GM18873 (cell line): Measurements from ENCODE around the gene TUBA3C.
"Not testable (repeated sequence)": the region's sequence is repeated elsewhere in the genome, so short reads cannot be mapped to it uniquely, and the experiment has no call there.

Experiments
- ATAC-seq: cut with Tn5 transposase; IDR thresholded peaks from one replicate; pipeline ENCODE4 v1.9.1; 2021; ENCODE audit warnings: mild to moderate bottlenecking, moderate library complexity, moderate number of reproducible peaks; ENCODE audit not compliant: unreplicated experiment, low FRiP score

The TUBA3C gene

DNA sequence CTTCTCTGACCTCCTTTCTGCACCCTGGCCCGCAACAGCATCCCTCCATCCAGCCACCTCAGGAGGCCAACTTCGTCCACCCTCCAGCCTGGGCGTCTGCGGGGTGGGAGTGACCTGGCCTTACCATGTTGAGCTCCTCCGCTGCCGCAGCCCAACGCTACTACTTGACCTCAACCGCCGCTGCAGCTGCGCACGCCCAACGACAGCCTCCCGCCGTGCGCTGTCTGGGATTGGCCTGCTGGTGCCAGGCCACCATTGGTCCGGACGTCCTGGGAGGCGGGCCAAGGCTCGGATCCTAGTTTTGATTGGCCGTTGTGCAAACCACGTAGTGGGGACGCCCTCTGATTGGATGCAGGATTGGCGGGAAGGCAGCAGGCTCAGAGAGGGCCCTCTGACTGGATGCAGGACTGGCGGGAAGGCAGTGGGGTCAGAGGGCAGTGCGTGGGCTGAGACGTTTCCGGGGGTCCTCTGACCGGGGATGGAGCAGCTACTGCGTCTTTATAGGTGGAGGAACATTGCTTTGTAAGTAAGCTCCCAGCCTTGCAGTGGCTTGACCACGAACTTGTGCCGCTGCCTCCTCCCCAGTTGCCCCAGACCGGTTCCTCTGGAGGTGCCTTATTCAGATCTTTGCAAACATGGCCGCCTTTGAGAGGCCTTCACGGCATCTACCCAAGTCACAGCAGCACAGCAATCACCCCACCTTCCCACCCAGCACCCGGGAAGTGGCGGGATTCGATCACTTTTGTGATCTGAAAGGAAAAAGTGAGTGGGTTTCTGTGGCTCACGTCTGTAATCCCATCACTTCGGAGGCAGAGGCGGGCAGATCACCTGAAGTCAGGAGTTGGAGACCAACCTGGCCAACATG, at the start of gene TUBA3C:
Gene TUBA3C, minus strand, starts transcription at position 204 of the 865 bp plus-strand sequence. Its CDS starts 77 bp downstream, at position 127.
- ATAC-seq: no peak

DNA sequence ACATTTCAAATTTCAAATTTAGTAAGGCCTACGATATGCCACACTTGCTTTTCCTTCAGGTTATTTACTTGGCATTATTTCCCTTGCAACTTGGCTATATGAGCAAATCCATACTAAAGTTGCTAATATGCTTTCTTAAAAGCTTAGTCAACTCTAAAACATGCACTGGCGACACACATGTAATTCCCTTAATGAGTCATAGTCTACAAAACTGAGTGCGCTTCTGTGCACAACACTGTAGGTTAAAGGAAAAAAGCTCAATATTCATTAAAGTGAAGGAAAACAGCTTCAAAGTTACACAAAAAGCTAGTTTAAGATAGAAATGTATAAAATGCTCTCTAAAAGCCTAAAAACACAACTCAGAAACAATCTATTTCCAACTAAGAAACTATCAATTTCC, 25.8 kb upstream of the TUBA3C start:
- ATAC-seq: not testable (repeated sequence)

DNA sequence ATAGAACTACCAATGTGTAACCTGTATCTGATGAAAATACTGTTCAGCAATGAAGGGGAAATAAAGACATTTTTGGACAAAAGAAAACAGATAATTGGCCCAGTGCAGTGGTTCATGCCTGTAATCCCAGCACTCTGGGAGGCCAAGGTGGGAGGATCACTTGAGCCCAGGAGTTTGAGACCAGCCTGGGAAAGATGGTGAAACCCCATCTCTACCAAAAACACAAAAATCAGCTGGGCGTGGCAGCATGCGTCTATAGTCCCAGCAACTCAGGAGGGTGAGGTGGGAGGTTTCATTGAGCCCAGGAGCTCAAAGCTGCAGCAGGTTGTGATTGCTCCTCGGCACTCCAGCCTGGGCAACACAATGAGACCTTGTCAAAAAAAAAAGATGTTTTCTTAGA, 11.0 kb upstream of the TUBA3C start:
- ATAC-seq: not testable (repeated sequence)

DNA sequence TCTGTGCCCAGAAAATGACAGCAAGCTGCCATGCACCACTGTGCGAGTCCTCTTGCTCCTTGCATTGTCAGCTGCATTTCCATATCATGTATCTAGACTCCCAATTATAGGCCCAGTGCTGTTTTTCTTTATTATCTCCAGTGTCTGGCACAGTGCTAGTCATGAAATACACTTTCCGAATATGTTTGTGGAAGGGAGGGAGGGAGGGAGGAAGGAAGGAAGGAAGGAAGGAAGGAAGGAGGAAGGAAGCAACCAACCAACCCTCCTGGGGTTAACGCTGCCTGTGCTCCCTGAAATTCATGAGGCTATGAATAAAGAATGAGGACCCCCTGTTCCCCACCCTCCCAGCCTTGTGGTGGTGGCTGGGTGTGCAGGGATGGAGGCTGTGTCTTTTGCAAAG, 8.3 kb upstream of the TUBA3C start:
- not testable (repeated sequence) for ATAC-seq

DNA sequence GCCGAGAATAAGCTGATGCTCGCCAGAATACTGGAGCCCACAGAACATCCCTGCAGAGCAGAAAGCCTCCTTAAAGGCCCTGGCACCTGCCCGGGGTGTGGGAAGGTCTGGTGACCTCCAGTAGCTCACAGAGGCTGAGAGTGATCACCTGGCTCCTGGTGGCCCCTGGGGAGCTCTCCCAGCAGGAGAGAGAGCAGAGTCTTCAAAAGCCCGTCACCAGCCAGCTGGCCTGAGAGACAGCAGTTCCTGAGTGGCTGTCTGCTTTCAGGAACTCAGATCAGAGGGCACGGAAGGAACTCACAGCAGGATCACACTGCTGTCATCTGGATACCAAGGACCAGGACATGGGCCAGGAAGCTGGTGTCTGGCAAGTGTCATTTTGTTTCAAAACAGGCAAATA, 7.7 kb upstream of the TUBA3C start:
- not testable (repeated sequence) for ATAC-seq

DNA sequence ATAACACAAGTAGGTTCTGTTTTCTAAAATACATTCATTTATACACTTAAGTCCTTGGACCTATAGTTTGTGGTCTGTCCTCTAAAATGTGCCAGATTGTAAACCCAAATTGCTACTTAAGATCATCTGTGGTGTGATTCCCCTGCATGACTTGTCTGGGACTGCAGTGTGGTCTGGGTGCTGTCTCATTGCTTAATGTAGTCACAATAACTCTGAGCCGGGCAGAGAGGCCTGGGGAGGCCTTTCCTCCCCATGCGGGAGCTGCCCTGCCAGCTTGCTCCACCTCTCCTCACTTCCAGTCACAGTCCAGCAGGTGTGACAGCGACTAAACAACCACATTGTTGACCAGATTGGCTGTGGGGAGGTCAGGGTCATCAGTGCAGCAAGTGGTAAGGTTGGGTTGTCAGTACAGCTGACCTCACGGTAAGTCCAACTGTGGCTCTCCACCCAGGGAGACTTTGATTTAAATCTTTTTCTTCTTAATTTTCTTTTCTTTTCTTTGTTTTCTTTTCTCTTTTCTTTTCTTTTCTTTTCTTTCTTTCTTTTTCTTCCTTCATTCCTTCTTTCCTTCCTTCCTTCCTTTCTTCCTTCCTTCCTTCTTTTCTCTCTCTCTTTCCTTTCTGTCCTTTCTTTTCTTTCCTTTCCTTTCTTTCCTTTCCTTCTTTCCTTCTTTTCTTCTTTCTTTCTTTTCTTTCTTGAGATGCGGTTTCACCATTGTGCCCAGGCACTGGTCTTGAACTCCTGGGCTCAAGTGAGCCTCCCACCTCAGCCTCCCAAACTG, 4.4 kb upstream of the TUBA3C start:
- ATAC-seq: no peak

DNA sequence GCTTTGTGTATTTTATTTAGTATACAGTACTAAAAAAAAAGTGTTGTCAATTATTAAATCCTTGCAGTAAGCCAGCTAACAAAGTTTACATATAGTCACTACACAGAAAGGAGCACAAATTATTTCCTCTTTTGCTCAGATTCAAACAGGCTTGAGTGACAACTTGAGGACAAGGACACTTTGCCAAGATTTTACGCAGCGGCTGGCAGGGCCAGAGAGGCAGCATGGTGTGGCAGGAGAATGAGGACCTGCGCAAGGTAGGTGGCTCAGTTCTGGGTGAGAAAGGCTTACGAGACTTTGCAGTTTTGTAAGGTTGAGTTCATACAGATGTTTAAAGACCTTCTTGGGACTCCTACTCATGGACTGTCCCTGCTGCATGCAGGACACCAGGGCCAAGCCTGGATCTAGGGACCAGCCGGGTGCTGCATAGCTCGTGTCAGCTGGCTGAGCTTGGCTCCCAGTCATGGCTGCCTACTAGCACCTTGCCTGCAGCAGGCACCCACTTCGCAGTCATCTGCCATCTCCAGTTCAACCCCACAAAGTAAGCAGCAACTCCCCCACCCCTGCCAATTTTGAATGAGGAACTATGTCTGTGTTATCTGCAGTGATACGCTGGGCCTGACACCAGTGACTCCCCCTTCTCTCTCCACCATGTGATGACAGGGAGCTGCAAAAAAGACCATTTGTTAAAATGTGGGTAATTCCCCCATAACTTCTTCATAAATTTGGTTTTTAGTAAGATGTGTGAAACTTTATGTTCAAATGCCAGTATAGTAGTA, 3.7 kb upstream of the TUBA3C start:
- no peak for ATAC-seq

DNA sequence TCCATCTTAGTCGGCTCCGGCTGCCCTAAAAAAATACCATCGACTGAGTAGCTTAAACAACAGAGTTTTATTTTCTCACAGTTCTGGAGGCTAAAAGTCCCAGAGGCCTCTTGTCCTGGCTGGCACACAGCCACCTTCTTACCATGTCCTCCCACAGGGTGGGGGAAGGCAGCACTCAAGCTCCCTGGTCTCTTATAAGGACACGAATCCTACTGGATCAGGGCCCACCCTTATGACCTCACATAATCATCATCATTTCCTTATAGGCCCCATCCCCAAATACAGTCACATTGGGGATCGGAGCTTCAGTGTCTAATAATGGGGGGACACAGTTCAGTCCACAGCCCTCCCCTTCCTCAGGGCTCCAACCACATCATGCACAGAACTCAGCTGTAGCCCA, 2.6 kb upstream of the TUBA3C start:
- ATAC-seq: no peak

DNA sequence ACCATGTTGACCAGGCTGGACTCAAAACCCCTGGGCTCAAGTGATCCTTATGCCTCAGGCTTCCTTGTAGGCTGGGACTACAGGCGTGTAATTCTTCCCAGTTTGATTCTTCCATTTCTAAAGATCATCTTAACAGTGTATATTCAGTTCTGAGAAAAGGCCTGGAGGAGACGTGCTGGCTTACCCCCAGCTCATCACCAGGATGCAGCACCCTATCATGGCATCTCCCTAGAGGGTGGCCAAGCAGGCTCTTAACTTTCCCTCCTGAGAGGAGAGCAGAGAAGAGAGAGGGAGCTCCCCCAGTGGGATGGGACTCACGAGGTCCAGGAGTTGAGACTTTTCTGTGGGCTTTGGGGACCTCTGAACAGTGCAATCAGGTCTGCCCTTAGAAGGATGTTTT, 2.1 kb upstream of the TUBA3C start:
- ATAC-seq: no peak

DNA sequence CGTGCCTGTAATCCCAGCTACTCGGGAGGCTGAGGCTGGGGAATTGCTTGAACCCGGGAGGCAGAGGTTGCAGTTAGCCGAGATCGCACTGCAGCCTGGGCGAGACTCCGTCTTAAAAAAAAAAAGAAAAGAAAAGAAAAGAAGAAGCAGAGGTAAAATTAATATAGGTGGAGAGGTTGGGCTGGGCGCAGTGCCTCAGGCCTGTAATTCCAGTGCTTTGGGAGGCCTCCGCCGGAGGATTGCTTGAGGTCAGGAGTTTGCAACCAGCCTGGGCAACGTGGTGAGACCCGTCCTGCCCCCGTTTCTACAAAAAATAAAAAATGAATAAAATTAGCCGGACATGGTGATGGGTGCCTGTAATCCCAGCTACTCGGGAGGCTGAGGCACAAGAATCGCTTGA, 912 bp upstream of the TUBA3C start:
- ATAC-seq: no peak

DNA sequence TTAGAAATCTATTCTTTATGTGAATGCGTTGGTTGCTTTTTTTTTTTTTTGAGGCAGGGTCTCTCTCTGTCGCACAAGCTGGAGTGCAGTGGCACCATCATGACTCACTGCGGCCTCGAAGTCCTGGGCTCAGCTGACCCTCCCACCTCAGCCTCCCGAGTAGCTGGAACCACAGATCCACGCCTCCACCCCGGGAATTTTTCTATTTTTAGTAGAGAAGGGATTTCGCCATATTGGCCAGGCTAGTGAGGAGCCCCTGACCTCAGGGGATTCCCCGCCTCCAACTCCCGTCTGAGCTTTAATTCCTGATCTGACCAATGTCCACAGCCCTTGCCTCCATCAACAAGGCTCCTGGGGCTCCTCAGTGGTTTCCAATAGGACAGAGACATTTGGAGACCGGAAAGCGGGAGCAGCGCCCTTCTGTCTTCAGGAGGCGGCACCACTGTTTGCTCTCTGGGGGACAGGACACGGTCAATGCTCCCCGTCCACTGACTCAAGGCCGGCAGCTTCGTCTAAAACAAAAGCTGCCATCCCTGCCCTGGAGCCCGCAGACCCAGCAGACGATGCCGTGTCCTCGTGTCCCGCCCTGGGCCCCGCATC, 503 bp downstream of the TUBA3C start:
- ATAC-seq: no peak

DNA sequence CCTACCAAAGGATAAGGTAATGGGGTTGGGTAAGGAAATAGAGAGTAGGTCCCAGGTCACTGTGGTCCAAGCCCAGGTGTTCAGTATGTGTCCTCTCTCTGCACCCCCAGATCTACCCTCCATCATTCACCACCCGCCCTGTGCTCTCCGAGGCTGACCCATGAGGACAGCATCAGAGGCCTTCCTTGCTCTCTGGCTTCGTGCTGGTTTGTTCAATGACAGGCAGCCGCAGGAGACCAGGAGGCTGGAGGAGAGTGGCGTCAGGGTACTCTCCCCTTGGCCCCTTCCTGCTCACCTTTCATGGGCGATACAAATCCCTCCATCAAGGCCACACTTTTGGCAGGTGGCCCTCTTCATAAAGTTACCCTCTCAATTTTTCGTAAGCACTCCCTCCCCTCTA, 1.7 kb downstream of the TUBA3C start:
- ATAC-seq: no peak

DNA sequence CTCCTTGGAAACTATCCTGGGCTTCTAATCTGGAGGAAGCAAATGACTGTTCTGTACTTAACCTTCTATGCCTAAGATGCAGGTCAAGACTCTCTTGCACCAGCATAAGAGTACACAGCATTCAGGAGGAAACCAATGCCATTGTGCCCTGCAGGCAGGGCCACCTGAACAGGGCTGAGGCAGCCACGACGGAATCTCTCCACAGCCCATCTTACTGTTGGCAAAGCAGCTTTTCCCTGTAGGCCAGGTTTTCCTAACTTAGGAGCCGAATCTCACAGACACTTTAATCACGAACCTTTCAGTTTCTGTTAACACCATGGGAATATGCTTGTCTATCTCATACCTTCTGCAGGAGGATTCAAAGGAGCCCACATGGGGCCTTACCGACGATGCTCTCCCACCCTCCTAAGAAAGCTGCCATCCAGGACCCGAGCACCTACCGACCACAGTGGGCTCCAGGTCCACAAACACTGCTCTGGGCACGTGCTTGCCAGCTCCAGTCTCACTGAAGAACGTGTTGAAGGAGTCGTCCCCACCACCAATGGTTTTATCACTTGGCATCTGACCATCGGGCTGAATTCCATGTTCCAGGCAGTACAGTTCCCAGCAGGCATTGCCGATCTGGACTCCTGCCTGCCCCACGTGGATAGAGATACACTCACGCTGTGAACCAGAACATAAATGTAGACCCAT, 2.6 kb downstream of the TUBA3C start:
- no peak for ATAC-seq

DNA sequence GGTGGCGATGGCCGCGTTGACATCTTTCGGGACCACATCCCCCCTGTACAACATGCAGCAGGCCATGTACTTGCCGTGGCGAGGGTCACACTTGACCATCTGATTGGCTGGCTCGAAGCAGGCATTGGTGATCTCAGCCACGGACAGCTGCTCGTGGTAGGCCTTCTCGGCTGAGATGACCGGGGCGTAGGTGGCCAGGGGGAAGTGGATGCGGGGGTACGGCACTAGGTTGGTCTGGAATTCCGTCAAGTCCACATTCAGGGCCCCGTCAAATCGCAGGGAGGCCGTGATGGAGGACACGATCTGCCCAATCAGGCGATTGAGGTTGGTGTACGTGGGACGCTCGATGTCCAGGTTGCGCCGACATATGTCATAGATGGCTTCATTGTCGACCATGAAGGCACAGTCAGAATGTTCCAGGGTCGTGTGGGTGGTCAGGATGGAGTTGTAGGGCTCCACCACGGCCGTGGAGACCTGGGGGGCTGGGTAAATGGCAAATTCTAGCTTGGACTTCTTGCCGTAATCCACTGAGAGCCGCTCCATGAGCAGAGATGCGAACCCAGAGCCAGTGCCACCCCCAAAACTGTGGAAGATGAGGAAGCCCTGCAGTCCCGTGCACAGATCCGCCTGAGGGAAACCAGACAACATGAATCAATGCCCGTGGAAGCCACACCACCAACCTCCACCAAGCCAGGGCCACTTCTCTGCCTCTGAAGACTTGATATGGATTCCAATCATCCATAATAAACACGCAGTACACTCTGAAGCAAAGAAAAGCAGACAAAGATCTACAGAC, 4.4 kb downstream of the TUBA3C start:
- not testable (repeated sequence) for ATAC-seq

DNA sequence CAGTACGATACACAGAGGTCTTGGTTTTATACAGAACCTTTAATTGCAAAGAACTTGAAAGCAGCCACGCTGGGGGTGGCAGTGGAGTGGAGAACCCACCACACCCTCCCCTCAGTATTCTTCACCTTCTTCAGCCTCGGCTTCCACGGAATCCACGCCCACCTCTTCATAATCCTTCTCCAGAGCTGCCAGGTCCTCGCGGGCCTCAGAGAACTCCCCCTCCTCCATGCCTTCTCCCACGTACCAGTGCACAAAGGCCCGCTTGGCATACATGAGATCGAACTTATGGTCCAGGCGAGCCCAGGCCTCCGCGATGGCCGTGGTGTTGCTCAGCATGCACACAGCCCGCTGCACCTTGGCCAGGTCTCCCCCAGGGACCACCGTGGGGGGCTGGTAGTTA, 7.9 kb downstream of the TUBA3C start:
- ATAC-seq: no peak

DNA sequence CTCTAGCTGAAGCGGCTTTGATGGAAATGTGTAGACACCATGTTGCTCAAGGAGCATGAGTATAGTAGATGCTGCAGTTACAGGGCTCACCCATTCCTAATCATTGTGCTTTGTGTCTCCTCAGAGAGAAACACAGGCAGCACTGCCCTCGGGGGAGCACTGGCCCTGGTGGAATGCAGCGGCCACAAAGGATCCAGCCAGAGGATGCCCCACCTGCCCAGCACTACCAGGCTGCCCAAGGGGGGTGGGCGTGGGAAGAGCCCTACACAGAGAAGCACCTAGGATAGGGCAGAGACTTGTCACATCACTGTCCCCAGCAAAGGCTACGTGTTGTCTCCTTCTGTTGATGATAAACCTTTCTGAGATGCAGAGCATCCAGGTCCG, 9.0 kb downstream of the TUBA3C start:
- no peak for ATAC-seq

DNA sequence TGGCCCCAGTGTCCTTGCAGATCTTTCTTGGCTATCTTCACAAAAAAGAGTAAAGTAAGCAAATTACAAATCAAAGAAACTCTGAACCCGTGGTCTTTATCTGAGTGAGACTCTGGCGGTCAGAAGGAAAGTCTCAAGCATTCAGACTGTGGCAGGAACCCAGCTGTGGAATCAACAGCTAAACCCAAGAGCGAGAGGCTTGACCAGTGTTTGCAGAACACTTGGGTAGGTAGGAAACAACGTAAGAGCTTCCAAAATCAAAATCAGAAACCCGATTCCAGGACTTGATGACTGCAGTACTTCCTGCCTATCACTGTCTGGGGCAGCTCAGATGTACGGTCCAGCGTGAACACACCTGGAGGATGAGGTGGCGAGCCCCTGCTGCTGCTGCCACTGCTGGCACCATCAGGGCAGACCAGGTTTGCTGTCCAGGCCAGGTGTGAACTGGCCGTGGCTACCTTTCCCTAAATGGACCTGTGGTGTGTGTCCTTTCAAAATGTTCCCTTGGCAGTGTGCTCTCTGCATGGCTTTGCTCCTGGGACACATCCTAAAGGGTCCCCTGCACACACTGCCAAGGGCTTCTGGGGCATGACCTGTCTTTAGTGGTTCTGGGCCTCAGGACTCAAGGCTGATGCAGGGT, 9.5 kb downstream of the TUBA3C start:
- no peak for ATAC-seq

DNA sequence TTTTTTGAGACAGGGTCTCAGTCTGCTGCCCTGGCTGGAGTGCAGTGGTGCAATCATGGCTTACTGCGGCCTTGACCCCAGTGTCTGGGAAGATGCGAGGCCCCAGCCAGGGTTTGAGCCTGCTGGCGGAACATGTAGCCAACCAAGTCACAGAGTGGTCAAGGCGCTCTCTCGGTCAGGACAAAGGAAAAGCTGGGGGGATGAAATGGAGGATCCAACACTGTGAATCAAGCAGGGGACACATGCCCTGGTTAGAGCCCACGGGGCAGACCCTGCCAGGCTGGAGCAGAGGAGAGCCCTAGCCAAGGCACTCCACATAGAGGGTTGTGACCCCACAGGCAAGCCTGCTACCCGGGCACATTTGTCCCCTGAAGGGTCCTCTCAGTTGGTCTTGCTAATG, 10.1 kb downstream of the TUBA3C start:
- ATAC-seq: no peak

DNA sequence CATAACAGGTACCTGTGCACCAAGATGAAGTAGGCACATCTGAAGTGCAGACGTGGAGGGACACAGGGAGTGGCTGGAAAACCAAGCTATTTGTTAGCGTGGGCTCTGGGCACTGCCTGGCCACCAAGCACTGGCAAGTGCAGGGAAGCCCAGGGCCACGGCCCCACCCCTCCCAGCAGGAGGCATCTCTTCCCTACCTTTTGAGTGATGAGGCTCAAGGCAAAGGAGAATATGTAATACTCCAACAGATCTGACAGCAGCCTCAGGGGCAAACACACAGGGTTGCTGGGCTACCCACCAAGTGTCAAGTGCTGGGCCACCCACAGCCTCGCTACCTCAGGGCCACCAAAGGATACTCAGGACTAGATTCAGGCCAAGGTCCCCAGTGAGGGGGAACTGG, 11.6 kb downstream of the TUBA3C start:
- no peak for ATAC-seq
